Measurements from ENCODE around the gene NSRP1.
A peak's percentile ranks its signal among the peaks of the same experiment; 100 is the strongest.

DNA sequence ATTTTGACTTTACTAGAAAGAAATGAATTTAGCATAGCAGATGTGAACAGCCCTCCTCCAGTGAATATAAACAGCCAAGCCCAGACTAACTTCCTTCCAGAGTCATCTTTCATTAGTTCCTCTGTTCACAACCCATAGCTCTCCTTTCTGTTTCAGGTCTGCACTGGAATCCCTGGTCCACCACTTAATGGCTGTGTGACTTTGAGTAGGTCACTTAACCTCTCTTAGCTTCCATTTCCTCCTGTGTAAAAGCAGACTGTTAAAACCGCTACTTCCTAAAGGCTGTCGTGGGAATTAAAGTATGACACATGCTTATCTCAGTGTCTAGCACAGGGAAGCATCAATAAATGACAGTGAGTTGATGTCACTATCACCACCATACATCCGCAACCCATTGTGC is 111.4 kb downstream of the NSRP1 start:
- TF ChIP-seq POLR2A (IDR thresholded peaks at IDR 0.05; ENCODE audit: low read depth, low read length), result no peak
- no peak for TF ChIP-seq POLR2AphosphoS5 (IDR thresholded peaks at IDR 0.05; ENCODE audit: low read depth, low read length)
- no peak for TF ChIP-seq TAF1 (IDR thresholded peaks at IDR 0.05; ENCODE audit: low read depth, low read length)
- no peak for TF ChIP-seq PAX5 (IDR thresholded peaks at IDR 0.05; ENCODE audit: insufficient read depth, low read length, severe bottlenecking)
- 0 out of 2 replicates have a peak, but pooled peaks have one; percentile 2 for TF ChIP-seq SPI1 (IDR thresholded peaks at IDR 0.05; ENCODE audit: low read depth, low read length)
